Small intestine (tissue), 7 donors: ENCODE results near the gene MOCOS. TPM values are rescaled to one million over a fixed set of nuclear protein-coding genes. Genes with fewer than 3 reads are reported as not detected.
"Not testable (repeated sequence)": the region's sequence is repeated elsewhere in the genome, so short reads cannot be mapped to it uniquely, and the experiment has no call there.

ENCODE experiments used
- DNase-seq, 2 donors: peaks; one replicate each; pipeline versions ENCODE4 v3.0.0 to v3.0.0-alpha.2; 2013
- FAIRE-seq: peaks from 2 replicates; lab custom pipeline; 2012; peaks lifted over from hg19 to GRCh38; lab: Jason Lieb, UNC
- H3K27ac ChIP-seq, 3 donors: one replicate each; pipeline ENCODE4 v1.5.1; 2013; ENCODE audit warnings: low read length in 2 of 3, mild to moderate bottlenecking in 2 of 3, control low read depth in 1 of 3, inconsistent platforms in 1 of 3, low read depth in 1 of 3, moderate library complexity in 1 of 3
- H3K27me3 ChIP-seq, 3 donors: one replicate each; pipeline ENCODE4 v1.6.1; 2013; ENCODE audit warnings: low read length in 3 of 3, inconsistent platforms in 1 of 3; ENCODE audit not compliant: control insufficient read depth in 3 of 3, insufficient read depth in 3 of 3
- H3K36me3 ChIP-seq, 3 donors: one replicate each; pipeline ENCODE4 v1.6.1; 2013; ENCODE audit warnings: low read length in 3 of 3, inconsistent platforms in 1 of 3, low read depth in 1 of 3, mild to moderate bottlenecking in 1 of 3, moderate library complexity in 1 of 3; ENCODE audit not compliant: control insufficient read depth in 3 of 3, insufficient read depth in 2 of 3
- H3K4me1 ChIP-seq, 3 donors: one replicate each; pipeline ENCODE4 v1.6.1; 2013; ENCODE audit warnings: low read length in 2 of 3, inconsistent platforms in 1 of 3, low read depth in 1 of 3, mild to moderate bottlenecking in 1 of 3, moderate library complexity in 1 of 3; ENCODE audit not compliant: control insufficient read depth in 3 of 3, insufficient read depth in 2 of 3
- H3K4me3 ChIP-seq, 3 donors: one replicate each; pipeline ENCODE4 v1.5.1; 2013; ENCODE audit warnings: low read length in 3 of 3, control low read depth in 1 of 3, inconsistent platforms in 1 of 3, low read depth in 1 of 3, mild to moderate bottlenecking in 1 of 3, moderate library complexity in 1 of 3
- H3K9me3 ChIP-seq, 2 donors: one replicate each; pipeline ENCODE4 v1.6.1; 2013; ENCODE audit warnings: low read depth in 1 of 2, low read length in 1 of 2; ENCODE audit not compliant: control insufficient read depth in 2 of 2, insufficient read depth in 1 of 2
- WGBS, 3 donors: extraction: QIAGEN DNeasy Blood & Tissue Kit; methylation state at CpG; one replicate each; pipeline ENCODE4 v1.1.7; 2013; 5-methylcytosine and 5-hydroxymethylcytosine counted together
- polyA plus RNA-seq, 4 donors: library from polyadenylated mRNA; stranded (reverse) in 3 of 4; unstranded in 1 of 4; fragments of 200-250 nt in 3 of 4; fragments of 120-200 nt in 1 of 4; gene quantifications; one replicate each; pipeline versions ENCODE4 v1.2.1 to v1.2.3, GENCODE V29; 2013
- donor health status: healthy with polysubstance abuse.
- donor health status: control.
- donor health status: control.
- donor health status: Bipolar disorder and iron deficiency.
- donor health status: healthy.

Gene MOCOS
- polyA plus RNA-seq, 4 donors = 3.2 to 19.7 (median 16.7) TPM

DNA sequence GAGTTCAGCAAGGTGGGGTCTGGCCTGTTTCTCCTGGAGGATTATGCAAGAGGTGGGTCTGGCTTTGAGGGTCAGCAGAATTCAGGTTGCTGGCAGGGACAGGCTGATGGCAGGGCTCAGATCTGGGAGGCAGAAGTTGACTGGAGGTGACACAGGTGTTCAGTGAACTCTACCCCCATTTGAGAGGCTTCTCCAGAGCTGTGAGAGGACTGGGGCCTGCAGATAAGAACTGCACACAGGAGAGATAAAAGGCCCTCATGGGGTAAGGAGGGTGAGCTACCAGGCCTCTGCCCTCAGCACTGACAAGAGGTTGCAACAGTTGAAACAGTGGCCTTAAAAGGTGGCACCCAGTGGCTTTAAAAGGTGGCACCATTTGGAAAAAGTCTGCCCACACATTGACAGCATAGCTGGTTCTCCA lies 13.1 kb downstream of the MOCOS start:
- H3K27me3 ChIP-seq = no peaks in the 10 kb centered on the region
- no peak overlapping the region for H3K4me3 ChIP-seq
- FAIRE-seq = no peak
- peaks cover 2 to 5% (median 4%) of the 10 kb centered on the region in 3 donors for H3K36me3 ChIP-seq
- peaks cover 0 to 19% (median 4%) of the 10 kb centered on the region in 3 donors for H3K4me1 ChIP-seq
- H3K27ac ChIP-seq = peak overlapping the region in 1 of 3 donors; percentile 38
- H3K9me3 ChIP-seq = no peaks in the 10 kb centered on the region
- DNase-seq = peak; percentile 53 to 72

DNA sequence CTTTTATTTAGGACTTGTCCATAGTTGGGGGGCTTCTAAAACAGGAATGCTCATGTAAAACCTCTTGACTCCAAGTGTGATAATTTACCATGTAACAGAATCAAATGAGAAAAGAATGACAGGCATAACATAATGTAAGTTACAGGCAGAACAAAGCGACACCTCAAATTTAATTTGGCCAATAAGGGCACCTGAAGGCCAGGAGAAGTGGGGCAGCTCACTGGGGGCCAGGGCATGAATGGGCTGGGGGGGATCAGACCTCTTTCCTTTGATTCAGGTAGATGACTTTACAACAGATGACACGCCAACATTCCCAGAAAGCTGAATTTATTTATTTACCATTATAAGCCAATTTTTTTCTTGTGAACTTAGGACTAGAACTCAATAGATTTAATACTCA lies 14.5 kb downstream of the MOCOS start:
- no peaks in the 10 kb centered on the region for H3K27me3 ChIP-seq
- WGBS, 3 donors = 94 to 95% (median 94%) methylated on average over 2 of the region's 2 CpGs
- no peak for FAIRE-seq
- no peaks in the 10 kb centered on the region for H3K9me3 ChIP-seq
- no peak for DNase-seq
- H3K4me3 ChIP-seq = no peak overlapping the region
- H3K36me3 ChIP-seq = peaks cover 2 to 6% (median 5%) of the 10 kb centered on the region in 3 donors
- no peak overlapping the region for H3K27ac ChIP-seq
- peaks cover 0 to 19% (median 4%) of the 10 kb centered on the region in 3 donors for H3K4me1 ChIP-seq

DNA sequence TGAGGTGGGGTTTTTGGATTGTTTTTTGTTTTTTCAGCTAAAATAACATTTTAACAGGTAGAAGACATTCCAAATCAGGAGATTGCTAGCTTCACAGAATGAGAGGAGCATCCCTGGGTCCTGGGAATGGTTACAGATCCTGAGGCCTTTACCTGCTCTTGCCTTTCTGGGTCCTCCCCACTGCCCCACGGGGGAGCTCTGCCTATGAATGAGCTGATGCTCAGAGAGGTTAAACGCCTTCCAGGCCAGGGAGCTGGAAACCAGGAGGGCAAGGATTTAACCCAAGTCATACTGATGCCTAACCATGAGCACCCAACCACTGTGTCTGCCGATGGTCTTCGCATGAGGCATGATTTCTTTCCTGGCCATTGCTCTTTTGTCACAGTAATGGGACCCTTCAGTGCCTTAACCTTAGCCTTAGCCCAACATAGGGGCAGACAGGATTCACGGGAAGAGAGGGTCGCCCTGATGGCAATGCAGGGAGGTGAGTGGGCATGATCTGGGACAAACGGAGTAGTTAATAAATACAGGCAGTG lies 16.1 kb downstream of the MOCOS start:
- peaks cover 0 to 19% (median 4%) of the 10 kb centered on the region in 3 donors for H3K4me1 ChIP-seq
- no peak overlapping the region for H3K4me3 ChIP-seq
- no peaks in the 10 kb centered on the region for H3K27me3 ChIP-seq
- no peak overlapping the region for H3K27ac ChIP-seq
- 82 to 89% (median 87%) methylated on average over 7 of the region's 7 CpGs for WGBS, 3 donors
- DNase-seq (no peak), FAIRE-seq (no peak)
- H3K9me3 ChIP-seq = no peaks in the 10 kb centered on the region
- peaks cover 2 to 6% (median 5%) of the 10 kb centered on the region in 3 donors for H3K36me3 ChIP-seq

DNA sequence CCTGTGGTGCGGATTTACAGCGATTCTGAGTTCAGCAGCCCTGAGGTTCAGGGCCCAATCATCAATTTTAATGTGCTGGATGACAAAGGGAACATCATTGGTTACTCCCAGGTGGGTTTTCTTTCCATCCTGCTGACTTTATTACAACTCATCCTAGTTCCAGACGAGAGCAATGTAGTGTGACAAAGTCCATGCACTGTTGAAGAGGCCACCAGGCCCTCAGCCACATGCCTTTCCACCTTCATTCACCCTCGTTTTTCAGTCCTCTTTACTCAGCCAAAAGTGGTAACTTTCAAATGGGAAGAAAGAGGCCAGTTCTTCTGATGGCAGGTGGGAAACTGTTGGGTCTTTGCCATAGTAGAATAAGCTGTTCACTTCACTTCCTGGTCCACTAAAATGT lies 17.9 kb downstream of the MOCOS start:
- Histone ChIP-seq H3K27me3 (no peaks in the 10 kb centered on the region), H3K27ac (no peak overlapping the region), H3K36me3 (peaks cover 2 to 6% (median 5%) of the 10 kb centered on the region in 3 donors), H3K4me1 (peaks cover 0 to 10% (median 2%) of the 10 kb centered on the region in 3 donors), H3K4me3 (no peak overlapping the region), H3K9me3 (no peaks in the 10 kb centered on the region)
- DNase-seq = peak in 1 of 2 donors; percentile 52
- FAIRE-seq = no peak
- 63 to 79% (median 70%) methylated on average over 4 of the region's 4 CpGs for WGBS, 3 donors

DNA sequence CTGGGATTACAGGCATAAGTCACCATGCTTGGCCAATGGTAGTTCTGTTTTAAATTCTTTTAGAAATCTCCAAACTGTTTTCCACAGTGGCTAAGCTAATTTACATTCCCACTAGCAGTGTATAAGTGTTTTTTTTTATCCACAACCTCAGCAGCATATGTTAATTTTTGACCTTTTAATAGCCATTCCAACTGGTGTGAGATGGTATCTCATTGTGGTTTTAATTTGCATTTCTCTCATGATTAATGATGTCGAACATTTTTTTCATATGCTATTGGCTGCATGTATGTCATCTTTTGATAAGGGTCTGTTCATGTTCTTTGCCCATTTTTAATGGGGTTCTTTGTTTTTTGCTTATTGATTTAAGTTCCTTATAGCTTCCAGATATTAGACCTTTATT lies 20.0 kb downstream of the MOCOS start:
- DNase-seq (no peak), FAIRE-seq (no peak)
- Histone ChIP-seq H3K36me3 (peaks cover 1 to 12% (median 5%) of the 10 kb centered on the region in 3 donors), H3K27ac (no peak overlapping the region), H3K9me3 (no peaks in the 10 kb centered on the region), H3K27me3 (no peaks in the 10 kb centered on the region), H3K4me1 (no peaks in the 10 kb centered on the region), H3K4me3 (no peak overlapping the region)
- WGBS, 3 donors = 89 to 97% (median 89%) methylated on average over 1 of the region's 1 CpG

DNA sequence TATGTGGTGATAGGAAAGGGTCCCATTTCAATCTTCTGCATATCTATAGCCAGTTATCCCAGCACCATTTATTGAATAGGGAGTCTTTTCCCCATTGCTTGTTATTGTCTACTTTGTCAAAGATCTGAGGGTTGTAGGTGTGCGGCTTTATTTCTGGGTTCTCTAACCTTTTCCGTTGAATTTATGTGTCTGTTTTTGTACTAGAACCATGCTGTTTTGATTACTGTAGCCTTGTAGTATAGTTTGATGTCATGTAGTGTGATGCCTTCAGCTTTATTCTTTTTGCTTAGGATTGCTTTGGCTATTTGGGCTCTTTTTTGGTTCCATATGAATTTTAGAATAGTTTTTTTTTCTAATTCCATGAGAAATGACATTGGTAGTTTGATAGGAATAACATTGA lies 20.7 kb downstream of the MOCOS start:
- WGBS, 3 donors = 94 to 99% (median 97%) methylated on average over 2 of the region's 2 CpGs
- not testable (repeated sequence) for DNase-seq, H3K27ac ChIP-seq, H3K9me3 ChIP-seq, H3K4me1 ChIP-seq, FAIRE-seq, H3K27me3 ChIP-seq, H3K4me3 ChIP-seq
- H3K36me3 ChIP-seq = peaks cover 0 to 12% (median 2%) of the 10 kb centered on the region in 3 donors

DNA sequence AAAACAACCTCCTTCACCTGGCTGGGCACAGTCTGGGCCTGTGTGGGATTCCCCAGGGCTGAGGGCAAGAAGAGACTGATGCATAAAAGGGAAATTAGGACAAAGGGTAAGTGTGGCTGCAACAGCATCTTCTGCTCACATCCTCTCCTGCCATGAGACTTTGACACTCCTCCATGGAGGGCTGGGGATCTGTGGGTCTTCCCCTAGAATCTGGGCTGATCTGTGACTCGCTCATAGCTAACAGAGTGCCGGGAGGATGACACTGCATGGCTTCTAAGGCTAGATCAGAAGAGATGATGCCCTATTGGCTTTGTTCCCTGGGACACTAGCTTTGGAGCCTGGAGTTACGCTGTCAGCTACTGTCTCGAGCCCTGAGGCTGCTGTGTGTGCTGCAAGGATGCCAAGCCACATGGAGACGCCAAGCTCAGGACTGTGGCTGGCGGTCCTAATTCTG lies 24.3 kb downstream of the MOCOS start:
- FAIRE-seq (no peak), DNase-seq (no peak)
- WGBS, 3 donors = 72 to 91% (median 89%) methylated on average over 6 of the region's 6 CpGs

DNA sequence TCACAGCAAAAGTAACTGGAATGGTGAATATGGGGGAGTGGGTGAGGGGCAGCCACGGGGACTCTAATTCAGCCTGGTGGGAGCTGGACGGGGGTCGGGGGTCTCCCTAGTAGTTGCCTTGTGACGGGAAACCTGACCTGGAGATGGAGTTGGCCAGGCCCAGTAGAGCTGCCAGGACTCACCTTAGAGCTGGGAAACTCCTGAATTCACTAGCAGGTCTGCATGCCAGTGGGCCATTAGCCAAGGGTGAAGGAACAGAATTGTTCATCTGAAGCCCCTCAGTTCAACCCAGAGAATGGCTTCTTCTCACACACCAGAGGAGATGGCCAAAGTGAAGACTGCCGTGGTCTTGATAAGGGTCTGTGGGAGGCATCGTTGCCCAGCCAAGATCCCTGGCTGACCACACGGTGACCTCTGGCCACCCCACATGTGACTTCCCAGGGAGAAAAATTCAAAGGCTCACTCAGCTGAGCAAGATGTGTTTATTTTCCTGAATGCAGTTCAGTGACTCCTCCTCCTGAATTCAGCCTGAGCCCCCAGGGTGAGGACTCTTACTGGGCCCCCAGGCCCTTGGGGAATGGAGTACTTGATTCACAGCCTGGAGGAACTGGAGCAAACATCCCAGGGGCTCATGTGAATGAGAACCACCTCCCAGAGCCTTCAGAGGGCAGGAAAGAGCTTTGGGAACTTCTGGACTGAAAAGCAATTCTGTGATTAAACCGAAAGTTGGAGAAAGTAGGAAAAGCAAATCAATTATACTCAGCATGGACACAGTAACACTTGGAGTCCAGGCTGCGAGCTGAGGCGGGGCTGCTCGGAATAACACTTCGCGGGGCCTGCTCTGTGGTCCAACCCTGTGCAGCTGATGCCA lies 25.2 kb downstream of the MOCOS start:
- WGBS, 3 donors = 66 to 89% (median 75%) methylated on average over 13 of the region's 13 CpGs
- no peak overlapping the region for H3K4me3 ChIP-seq
- no peak for DNase-seq
- no peaks in the 10 kb centered on the region for H3K9me3 ChIP-seq
- peaks cover 0 to 14% (median 0%) of the 10 kb centered on the region in 3 donors for H3K36me3 ChIP-seq
- no peaks in the 10 kb centered on the region for H3K27me3 ChIP-seq
- H3K4me1 ChIP-seq = peaks cover under 1 to 14% (median 4%) of the 10 kb centered on the region in 3 donors
- H3K27ac ChIP-seq = no peak overlapping the region
- no peak for FAIRE-seq

More for the DNA sequence above, 24.3 kb downstream of the MOCOS start:
- H3K36me3 ChIP-seq = peaks cover 0 to 14% (median 0%) of the 10 kb centered on the region in 3 donors
- H3K4me1 ChIP-seq = peaks cover 0 to 6% (median 4%) of the 10 kb centered on the region in 3 donors
- H3K9me3 ChIP-seq = no peaks in the 10 kb centered on the region
- H3K4me3 ChIP-seq = no peak overlapping the region
- no peak overlapping the region for H3K27ac ChIP-seq
- no peaks in the 10 kb centered on the region for H3K27me3 ChIP-seq
